IPS-11a (cell line): ENCODE results near the gene GTF2E1.
"Not testable (repeated sequence)": the region's sequence is repeated elsewhere in the genome, so short reads cannot be mapped to it uniquely, and the experiment has no call there.

Experiments used
- H3K4me3 ChIP-seq: one replicate; pipeline ENCODE4 v1.5.1; 2013; ENCODE audit warnings: low read depth, low read length, control low read depth

The GTF2E1 gene

GRCh38 chr3:120753810-120754209, 11.3 kb downstream of the GTF2E1 start:
- no peak overlapping the region for H3K4me3 ChIP-seq

DNA sequence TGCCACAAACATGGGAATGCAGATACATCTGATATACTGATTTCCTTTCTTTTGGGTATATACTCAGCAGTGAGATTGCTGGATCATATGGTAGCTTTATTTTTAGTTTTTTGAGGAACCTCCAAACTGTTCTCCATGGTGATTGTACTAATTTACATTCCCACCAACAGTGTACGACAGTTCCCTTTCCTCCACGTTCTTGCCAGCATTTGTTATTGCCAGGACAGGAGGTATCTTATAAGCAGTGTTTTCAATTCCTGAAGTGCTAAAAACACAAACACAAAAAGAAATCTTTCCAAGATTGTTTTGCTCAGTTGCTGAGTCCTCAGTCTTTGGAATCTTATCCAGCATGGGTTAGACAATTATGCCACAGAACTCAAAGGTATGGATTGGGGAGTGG, 13.5 kb downstream of the GTF2E1 start:
- H3K4me3 ChIP-seq: no peak overlapping the region

GRCh38 chr3:120758551-120758950, 16.0 kb downstream of the GTF2E1 start:
- not testable (repeated sequence) for H3K4me3 ChIP-seq

DNA sequence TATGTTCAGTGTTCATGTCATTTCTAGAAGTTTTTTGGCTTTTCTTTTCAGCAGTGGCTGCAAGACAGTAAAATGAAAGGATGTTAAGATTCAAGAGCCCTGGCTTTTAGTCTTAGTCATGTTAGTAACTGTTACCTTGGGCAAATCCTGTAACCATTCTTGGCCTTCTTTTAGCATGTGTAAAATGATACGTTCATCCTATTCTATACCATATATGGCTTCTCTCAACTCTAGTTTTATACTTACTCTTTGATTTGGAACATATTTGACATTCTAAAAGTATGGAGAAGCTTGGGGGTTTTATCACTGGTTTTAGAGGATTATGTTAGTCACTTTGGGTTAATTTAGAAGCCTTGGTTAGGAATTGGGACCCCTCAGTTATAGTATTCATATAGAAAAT, 20.1 kb downstream of the GTF2E1 start:
- H3K4me3 ChIP-seq: no peak overlapping the region

- no peak overlapping the region for H3K4me3 ChIP-seq
Measured at GRCh38 chr3:120763601-120764000, 21.1 kb downstream of the GTF2E1 start.

DNA sequence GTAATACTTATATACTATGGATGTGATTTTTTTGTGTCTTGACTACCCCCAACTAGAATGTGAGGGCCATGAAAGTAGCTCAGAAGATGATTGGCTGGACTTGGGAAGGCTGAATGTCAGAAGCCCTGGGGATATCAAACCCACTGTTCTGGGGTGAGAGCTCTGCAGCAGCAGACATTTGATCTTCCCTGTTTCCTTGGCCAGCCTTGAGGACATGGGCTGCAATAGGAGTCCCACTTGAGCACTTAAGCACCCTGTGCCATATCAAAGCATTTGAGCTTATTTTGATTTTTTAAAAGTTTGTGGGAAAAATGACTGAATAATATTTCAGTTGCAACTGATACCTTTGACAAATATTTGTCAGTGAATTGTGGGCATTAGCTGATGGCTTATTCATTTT, 21.7 kb downstream of the GTF2E1 start:
- no peak overlapping the region for H3K4me3 ChIP-seq

GRCh38 chr3:120765830-120766493, 23.4 kb downstream of the GTF2E1 start:
- H3K4me3 ChIP-seq: no peak overlapping the region

GRCh38 chr3:120766576-120766975, 24.0 kb downstream of the GTF2E1 start:
- H3K4me3 ChIP-seq: no peak overlapping the region

DNA sequence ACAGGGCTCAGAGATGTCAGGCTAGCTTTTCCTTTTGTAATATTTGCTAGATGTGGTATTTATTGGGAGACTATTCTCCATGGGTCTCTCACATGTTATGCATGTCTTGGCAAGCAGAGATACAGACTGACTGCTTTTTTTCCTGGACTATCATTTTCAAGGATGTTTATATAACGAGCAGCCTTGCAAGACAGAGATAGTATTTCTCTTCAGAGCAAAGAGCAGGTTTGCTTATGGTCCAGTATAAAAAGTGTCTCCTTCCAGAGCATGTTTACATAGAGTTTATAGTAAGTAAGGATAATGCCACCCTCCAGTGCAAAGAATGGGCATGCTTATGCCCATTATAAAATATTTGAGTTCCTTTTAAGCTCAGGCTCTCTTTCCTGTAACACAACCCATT, 24.6 kb downstream of the GTF2E1 start:
- no peak overlapping the region for H3K4me3 ChIP-seq

DNA sequence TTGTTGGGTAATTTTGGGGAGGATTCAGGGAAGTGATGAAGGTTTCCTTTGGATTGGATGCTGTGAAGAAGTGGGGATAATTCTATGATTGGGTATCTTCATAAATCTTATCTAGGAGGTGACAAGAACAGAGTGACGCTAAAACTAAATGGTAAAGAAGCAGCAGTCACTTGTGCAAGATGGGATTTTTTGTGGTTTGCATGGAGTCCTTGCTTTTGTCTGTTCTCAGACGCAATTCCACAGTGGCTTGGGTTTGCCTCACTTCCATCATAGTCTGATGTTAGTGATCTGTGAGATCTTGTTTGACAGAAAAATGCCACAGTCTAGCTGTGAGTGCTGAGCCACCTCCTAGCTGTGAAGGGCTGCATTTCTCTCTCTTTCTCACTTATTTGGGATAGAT, 26.9 kb downstream of the GTF2E1 start:
- H3K4me3 ChIP-seq: no peak overlapping the region

GRCh38 chr3:120770891-120771290, 28.3 kb downstream of the GTF2E1 start:
- H3K4me3 ChIP-seq: no peak overlapping the region

GRCh38 chr3:120772081-120772480, 29.5 kb downstream of the GTF2E1 start:
- H3K4me3 ChIP-seq: no peak overlapping the region

GRCh38 chr3:120773932-120774331, 31.4 kb downstream of the GTF2E1 start:
- no peak overlapping the region for H3K4me3 ChIP-seq

DNA sequence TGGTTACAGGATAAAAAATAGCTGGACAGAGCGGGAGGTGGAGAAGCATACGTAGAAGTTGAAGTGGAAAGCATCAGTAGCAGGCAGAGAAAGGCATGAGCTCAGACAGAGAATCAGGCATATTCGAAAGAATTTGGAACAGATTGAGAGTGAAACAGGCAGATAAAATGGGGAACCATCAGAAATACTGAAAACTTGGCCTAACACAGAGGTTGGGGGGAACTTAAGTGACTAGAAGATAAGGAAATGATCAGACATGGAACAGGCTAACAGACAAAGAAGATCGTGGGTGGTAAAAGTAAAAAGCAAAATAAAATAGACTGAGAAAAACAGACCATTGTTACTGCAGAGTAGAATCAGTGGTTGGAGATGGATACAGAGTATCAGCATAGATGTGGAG, 32.9 kb downstream of the GTF2E1 start:
- no peak overlapping the region for H3K4me3 ChIP-seq

DNA sequence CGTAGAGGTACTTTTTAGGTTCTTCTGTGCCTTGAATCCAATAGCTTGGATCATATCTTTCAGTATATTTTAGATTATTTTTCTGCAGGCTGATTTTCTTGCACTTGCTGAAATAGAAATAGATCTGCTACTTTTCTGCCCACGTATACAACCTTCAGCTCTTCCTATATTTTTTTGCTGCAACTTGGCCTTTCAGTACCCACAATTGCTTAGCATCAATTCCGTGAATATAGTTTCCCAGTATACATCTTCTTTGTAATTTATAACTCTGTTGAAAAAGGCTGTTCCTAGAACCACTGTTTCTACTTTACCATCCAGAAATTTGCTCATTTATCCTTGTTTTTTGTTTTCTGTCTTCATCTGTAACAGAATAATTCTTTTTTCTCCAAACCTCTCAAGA, 36.2 kb downstream of the GTF2E1 start:
- H3K4me3 ChIP-seq: no peak overlapping the region

GRCh38 chr3:120780977-120781376, 38.4 kb downstream of the GTF2E1 start:
- no peak overlapping the region for H3K4me3 ChIP-seq

- H3K4me3 ChIP-seq: not testable (repeated sequence)
Measured at GRCh38 chr3:120785832-120786231, 43.3 kb downstream of the GTF2E1 start.

- H3K4me3 ChIP-seq: no peak overlapping the region
Measured at GRCh38 chr3:120791010-120791409, 48.5 kb downstream of the GTF2E1 start.

GRCh38 chr3:120791913-120792312, 49.4 kb downstream of the GTF2E1 start:
- no peak overlapping the region for H3K4me3 ChIP-seq

DNA sequence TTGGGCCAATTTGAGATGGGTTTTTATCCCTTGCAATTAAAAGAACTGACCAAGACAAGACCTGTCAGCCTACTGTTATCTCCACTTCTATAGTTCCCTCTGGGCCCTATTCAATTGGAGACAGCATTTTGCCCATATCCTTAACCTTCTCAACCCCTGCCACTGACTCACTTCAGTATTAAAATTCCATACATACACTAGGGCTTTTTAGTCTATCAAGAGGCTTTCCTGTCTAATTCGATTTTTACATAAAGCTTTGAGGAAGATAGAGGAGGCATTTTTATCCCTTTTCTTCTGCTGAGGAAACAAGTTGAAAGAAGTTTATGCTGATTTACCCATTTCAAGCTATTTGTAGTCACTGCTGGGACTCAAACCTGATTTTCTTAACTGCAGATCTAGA, 51.1 kb downstream of the GTF2E1 start:
- H3K4me3 ChIP-seq: no peak overlapping the region

DNA sequence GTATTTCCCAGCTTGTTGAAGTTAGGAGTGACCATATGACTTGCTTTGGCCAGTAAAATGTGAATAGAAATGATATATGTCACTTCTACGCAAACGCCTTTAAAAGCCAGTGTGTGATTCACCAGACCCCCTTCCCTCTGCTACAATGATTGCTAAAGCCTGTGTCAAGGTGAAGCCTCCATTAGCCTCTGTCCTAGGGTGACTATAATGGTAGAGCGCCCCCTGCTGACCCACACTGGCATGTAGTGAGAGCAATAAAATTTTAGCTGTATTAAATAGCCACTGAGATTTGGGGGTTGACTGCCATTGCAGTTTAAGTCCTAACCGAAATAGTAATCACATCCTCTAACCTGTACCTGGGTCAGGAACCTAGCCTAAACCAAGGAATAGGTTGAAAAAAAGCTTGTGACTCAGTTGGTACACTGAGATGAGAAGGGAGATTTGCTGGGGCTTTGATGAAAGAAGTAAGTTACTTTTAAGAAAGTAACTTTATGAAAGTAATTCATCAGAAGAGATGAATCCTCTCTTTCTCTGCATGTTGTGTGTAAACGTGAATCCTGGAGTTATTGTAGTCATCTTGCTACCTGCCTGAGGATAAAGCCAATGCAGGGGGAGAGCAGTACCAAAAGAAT, 52.6 kb downstream of the GTF2E1 start:
- no peak overlapping the region for H3K4me3 ChIP-seq

DNA sequence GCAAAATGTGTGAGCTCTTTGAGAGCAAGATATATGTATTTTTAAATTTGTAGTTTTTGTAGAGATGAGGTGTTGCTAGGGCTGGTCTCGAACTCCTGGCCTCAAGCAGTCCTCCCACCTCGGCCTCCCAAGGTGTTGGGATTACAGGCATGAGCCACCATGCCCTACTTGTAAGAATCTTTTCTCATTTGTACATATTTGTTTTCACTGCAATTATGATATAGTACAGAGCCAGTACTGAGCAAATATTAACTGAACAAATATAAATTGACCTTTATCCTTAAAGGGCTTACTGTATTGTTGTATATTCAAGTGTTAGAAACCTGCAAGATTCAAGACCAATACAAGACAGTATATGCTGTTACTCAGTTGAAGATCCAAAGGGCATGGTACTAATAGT, 53.4 kb downstream of the GTF2E1 start:
- no peak overlapping the region for H3K4me3 ChIP-seq

GRCh38 chr3:120796976-120797375, 54.4 kb downstream of the GTF2E1 start:
- no peak overlapping the region for H3K4me3 ChIP-seq
